GM19193 (cell line): ENCODE measurements around the gene ITM2A.
A peak's percentile ranks its signal among the peaks of the same experiment; 100 is the strongest.

ENCODE experiments used
- POLR2A ChIP-seq: IDR thresholded peaks from 4 replicates; pipeline ENCODE4 v1.6.1; 2011; ENCODE audit not compliant: insufficient read depth, insufficient read length; ENCODE audit errors: extremely low read depth

The ITM2A gene

DNA sequence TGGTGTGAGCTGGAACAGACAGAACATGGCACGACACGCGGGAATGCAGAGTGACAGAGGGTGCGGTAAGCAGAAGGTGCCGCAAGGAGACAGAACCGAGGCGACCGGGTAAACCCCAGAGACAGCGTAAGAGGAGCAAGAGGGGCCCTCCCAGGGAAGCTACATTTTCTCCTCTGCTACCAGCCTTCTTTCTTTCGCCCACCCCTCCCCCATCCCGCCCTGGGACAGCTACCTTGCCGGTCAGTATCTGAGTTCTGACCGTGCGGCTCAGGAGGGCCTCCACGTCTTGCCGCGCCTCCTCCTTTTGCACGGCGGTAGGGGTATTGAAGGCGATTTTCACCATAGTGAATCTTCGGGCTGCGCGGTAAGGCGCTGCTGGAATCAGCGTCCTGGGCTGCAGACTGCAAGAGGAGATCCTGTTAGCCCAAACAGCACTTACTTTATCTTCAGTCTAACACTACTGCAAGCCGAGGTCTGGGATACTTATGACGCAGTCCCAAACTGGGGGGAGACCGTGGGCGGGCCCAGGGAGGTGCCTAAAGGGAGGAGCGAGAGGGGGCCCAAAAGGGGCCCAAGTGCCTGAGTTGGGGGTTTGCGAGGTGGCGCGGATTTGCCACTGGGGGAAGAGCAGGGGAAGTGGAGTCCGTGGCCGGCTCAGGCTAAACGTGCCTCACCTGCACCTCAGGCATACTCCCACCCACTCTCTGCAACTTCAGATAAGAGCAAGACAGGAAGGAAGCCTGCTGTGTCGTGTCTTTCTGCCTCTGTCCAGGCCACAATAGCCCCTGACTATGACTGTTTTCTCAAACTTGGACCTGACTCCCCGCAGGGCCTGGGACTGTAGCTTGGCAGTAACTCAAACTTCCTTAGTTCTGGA is at the start of gene ITM2A:
Gene ITM2A, minus strand, starts transcription at position 462 of the 877 bp plus-strand sequence. Its CDS starts 119 bp downstream, at position 343.
- TF ChIP-seq POLR2A, result peak; percentile 26

DNA sequence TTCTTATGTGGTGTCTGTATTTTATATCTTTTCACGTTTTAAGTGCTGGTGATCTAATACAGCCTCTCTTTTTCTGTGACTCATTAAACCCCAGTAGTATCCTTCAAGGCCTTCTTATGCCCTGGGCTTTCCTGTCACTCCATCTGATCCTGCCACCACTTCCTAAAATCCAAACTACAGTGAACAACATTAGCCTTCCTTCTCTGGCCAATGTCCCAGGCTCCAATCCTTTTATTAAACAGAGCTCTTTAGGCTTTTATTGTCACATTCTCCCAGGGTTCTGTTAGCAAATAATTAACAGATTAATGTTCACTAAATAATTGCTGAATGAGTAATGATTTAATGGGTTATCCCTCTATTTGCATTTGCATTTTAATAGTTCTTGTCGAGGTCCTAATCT is 47.9 kb upstream of the ITM2A start:
- no peak for TF ChIP-seq POLR2A

DNA sequence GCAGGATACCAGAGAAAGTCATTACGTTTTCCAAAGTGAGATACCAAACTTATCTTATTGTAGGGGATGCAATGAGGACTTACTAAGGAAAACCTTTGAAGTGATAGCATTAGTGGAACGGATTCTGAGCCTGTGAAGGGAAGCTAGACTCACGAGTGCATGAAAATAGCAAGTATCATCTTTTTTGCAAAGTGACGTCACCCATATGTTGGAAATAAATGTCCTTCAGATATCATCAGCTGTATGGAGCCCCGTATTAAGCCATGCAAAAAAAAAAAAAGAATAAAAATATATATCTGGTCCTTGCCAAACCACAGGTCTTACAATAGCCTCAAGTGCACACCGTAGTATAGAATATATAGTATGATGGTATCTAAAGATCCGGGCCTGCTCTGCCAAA is 46.8 kb upstream of the ITM2A start:
- no peak for TF ChIP-seq POLR2A

DNA sequence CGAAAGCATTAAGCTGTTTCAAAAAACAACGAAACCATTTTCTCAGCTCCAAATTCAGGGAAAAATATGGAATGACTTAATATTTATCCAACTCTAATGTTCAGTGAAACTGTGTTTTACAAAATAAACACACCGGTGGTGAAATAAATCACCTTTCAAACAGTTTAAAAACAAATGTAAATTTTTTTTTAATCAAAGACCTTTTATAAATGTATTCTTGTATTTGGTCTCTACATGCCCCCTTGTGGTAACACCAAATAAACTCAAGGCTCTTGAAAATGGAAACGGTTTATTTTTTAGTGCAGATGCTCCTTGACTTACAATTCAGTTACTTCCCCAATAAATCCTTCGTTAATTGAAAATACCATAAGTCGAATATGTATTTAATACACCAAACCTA is 45.8 kb upstream of the ITM2A start:
- no peak for TF ChIP-seq POLR2A

DNA sequence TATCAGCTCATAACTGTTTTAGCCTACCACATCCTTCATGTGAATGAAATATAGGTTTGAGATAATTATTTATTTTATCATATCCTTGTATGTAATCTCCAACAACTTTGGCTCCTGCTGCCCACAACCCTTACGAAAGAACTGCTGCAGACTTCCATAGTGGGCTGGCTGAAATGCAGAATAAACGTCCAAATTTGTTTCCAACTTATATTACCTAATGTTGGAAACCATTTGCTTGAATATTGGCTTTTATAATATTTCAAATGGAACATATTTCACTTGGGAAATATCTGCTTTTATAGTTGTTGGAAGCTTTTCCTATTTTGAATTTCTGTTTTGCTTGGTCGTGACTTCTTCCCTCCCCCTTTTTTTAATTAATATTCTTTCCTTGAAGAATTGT is 45.0 kb upstream of the ITM2A start:
- TF ChIP-seq POLR2A, result no peak

DNA sequence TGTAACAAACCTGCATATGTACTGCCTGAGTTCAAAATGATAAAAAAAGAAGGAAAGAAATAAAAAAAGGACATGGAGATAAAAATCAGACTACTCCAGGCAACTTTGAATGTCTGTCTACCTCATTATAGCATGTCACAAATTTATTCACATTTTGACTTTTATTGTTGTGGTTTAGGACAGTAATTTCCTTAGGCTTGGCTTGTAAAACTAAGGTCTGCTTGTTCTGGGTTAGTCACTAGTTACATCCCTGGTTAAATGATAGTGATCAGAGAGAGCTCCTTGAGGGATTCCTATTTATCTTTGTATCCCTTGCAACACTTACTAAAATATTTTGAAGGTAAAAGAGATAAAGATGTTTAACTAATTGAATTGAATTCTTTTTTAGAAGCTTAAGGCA is 42.5 kb upstream of the ITM2A start:
- TF ChIP-seq POLR2A, result no peak

DNA sequence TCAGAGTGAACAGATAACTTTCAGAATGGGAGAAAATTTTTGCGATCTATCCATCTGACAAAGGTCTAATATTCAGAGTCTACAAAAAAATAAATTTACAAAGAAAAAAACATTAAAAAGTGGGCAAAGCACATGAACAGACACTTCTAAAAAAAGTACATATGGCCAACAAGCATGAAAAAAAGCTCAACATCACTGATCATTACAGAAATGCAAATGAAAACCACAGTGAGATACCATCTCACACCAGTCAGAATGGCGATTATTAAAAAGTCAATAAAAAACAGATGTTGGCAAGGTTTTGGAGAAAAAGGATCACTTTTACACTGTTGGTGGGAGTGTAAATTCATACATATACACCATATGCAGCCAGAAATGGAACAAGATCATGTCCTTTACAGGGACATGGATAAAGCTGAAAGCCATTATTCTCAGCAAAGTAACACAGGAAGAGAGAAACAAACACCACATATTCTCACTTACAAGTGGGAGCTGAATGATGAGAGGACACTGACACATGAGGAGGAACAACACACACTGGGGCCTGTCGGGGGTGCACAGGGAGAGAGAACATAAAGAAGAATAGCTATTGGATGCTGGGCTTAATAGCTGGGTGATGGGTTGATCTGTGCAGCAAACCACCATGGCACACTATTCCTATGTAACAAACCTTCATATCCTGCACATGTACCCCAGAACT is 41.6 kb upstream of the ITM2A start:
- TF ChIP-seq POLR2A, result no peak

DNA sequence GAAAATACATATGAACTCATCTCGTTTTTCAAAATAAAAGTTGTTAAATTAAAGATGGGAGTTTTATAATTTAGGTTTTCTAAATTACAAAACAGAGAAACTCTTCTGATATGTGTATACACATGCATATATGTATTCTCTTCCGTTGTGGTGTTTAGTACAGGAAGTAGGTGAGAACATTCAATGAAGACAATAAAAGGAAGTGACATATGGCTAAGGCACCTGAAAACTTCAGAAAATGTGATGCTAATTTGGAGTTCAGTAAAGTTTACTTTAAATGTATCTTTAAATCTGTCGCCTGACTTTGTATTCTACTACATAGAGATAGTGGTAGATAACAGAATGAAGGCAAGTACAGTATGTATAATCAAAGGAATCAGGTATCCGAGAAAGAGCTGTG is 33.5 kb upstream of the ITM2A start:
- no peak for TF ChIP-seq POLR2A

DNA sequence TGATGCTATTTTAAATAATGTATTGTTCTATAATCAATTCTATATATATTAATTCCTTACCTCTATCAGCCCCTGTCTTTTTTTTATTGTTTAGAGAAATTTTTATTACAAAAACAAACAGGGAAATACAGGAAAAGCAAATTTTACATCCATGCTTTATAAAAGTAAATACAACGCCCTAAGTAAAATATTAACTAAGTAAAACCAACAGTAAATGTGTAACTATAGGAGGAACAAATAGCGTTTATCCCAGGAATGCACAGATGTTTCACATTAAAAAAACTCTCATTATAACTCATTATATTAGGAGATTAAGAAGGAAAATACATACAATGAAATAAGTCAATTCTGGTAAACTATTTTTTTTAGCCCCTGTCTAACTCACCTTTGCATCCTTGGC is 8.2 kb upstream of the ITM2A start:
- TF ChIP-seq POLR2A, result no peak

DNA sequence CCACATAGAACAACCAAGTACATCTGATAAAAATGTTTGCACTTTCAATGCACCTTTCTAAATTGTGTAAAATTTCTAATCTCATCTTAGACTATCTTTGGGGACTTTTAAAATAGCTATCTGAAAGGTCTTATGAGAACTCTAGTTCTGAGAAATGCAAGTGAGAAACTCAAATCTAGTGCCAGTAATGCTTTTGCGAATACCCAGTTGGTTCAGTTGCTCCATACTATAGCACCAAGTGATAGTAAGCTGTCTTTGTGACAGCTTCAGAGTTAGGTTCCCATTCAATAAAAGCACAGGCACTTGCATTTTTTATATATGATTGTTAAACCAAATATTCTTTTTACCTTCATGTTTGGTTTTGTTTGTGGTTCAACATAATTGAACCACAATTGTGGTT is 4.5 kb upstream of the ITM2A start:
- TF ChIP-seq POLR2A, result no peak

DNA sequence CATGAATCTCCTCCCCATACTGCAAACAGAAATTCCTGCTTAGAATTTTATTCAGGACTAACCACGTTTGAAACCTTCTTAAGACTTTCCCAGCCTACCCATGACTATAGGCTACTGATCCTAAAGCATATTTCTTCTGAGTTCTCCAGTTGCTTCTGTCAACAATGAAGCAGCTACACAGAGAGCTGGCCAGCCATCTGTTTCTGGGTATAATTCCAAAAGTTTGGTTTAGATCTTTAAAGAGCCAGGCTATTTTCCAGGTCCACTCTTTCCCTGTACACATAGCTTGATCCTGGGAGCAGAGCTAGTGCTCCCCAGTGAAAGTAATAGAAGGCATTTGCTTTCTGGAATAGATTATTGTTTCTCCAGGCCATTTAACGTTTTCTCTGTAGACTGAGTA is 4.0 kb upstream of the ITM2A start:
- TF ChIP-seq POLR2A, result no peak

DNA sequence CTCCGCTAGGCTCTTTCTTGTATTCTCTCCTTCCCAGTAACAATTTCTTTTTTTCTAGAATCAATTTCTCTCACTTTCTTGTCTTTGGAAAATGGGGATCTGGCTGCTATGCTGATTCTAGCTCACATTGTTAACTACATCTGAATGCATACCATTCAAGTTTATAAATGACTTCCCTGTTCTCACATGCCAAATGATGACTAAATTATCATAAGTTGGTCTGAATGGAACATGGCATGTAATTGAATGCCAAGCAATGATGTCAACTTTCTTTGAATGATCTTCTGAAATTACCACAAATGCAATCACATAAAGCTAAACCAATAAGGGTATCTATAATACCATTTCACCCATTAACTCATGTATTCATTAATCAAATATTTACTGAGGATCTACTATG is 2.7 kb upstream of the ITM2A start:
- TF ChIP-seq POLR2A, result no peak

DNA sequence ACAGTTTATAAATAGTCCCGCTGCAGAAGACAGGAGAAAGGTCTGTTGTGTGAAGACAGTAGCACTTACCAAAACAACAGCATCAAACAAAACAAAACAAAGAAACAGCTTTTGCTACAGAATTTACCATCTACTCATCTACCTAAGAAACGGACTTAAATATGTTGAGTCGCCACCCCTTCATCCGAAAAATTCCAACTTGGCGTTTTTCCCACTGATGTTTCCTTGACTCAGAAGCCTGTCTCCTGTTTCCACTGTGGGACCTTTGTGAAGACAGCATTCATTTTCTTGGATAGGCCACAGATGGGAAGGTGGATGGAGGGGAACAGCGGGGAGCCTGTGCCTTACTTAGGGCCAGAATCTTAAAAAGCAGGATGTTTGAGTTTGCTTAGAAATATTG is 1.3 kb upstream of the ITM2A start:
- no peak for TF ChIP-seq POLR2A

DNA sequence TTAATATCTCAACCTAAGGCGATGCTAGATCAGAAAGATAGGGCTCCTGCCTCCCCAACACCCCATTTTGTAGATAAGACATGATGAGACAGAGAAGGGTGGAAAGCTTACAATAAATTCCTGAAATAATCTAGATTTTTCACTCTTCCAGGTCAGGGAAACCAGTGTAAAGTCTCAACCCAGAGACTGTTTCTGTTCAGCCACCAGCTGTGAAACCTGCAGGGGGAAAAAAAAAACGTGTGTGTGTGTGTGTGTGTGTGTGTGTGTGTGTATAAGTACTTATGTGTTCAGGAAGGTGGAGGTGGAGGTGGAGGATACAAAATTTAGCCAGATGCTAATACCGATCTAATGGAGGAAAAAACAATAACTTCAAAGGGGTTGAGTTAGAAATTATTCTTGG is 773 bp upstream of the ITM2A start:
- no peak for TF ChIP-seq POLR2A

DNA sequence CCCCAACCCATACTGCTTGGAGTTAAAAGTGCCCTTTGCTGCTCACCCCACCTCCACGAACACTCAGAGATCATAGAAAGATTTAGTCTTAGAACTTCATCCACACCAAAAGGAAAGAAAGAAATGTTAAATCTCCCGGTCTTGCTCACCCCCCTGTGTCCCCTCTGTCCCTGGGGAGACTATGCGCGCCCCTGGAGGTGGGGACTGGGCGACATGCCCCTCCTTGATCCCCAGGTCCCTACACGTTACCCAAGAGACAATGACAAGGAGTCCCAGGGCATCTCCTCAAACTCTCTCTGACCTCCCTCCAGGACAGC is 620 bp downstream of the ITM2A start:
- no peak for TF ChIP-seq POLR2A

DNA sequence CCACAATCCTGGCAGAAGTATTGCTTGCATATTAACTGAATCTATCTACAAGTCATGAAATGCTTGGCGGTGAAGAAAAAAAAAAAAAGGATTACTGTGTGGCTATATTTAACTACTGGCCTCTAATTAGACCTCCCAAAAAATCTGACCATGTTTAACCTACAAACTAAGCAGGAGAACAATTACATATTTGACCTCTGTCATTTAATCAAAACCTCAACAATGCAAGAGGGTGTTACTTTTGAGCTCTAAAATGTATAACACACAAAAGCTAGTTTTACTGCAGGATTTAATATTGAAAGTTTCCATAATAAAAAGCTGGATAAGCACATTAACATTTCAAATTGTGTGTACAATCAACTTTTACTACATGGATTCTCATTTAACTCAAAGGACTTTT is 1.5 kb downstream of the ITM2A start:
- no peak for TF ChIP-seq POLR2A
